ENCODE results near the gene PARD3.

The PARD3 gene

DNA sequence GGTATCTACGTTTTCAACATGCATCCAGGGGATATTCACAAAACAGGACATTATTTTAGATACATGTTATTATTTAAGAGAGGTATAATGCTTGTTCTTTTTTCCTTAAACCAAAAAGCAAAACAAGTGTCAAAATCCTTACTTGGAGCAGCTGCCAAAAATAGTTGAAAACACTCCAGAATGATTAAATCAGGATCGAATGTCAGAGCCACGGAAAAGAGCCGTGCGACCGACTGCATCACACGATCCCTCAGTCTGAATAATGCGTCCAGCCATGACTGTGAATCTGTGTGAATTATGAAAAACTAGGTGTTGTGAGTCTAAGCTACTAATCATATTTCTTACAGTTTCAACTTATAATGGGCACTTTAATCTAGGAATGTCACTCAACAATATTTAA, 126.0 kb downstream of the PARD3 start:
- DNase-seq (ENCODE audit: low spot score): no peak

GRCh38 chr10:34687434-34688210, 127.5 kb downstream of the PARD3 start:
- DNase-seq (ENCODE audit: low spot score): no peak

DNA sequence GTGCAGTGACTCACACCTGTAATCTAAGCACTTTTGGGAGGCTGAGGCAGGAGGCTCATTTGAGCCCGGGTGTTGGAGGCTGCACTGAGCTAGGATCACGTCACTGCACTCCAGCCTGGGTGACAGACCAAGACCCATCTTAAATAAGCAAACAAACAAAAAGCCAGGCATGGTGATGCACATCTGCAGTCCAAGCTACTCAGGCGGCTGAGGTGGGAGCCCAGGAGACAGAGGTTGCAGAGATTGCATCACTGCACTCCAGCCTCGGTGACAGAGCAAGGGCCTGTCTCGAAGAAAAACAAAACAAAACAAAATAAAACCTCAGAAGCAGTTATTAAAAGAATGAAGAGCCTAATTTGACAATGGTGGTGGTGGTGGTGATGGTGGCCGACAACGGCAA, 132.5 kb downstream of the PARD3 start:
- no peak for DNase-seq (ENCODE audit: low spot score)

DNA sequence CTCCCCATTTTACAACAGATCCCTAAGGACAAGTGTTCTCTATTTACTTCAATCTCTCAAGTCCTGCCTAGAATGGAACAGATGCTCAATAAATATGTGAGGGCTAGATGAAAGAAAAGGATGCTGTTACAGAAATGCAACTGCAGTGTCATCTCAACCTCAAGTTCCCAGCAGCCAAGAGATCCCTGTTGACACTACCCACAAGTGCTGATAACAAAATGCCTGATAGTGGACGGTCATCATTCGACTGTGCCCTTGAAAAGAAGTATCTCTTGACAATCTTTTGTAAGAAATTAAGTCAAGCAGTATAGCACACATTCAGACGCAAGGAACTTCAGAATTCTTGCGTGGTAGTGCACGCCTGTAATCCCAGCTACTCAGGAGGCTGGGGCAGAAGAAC, 133.2 kb downstream of the PARD3 start:
- DNase-seq (ENCODE audit: low spot score): no peak

DNA sequence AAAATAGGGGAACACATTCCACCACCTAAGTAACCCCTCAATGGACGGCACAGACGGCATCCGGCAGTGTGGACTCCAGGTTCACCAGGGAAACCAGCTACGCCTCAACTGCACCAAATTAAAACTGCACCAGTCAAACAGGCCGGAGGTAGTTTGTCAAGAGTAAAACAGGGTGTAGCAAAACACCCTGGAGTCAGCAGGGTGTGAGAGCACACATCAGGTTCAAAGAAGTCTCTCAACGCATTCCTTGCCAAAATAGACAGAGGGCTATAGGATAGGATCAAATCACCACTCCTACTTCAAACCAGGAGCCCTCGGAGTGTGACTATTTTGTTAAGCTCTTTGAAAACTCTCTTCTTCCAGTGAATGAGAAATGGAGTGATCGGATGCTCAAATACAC, 135.9 kb downstream of the PARD3 start:
- DNase-seq (ENCODE audit: low spot score): no peak

- DNase-seq (ENCODE audit: low spot score): no peak
Measured at GRCh38 chr10:34677591-34677990, 137.5 kb downstream of the PARD3 start.

- DNase-seq (ENCODE audit: low spot score): no peak
Measured at GRCh38 chr10:34677132-34677531, 138.0 kb downstream of the PARD3 start.

- no peak for DNase-seq (ENCODE audit: low spot score)
Measured at GRCh38 chr10:34674176-34674575, 140.9 kb downstream of the PARD3 start.

DNA sequence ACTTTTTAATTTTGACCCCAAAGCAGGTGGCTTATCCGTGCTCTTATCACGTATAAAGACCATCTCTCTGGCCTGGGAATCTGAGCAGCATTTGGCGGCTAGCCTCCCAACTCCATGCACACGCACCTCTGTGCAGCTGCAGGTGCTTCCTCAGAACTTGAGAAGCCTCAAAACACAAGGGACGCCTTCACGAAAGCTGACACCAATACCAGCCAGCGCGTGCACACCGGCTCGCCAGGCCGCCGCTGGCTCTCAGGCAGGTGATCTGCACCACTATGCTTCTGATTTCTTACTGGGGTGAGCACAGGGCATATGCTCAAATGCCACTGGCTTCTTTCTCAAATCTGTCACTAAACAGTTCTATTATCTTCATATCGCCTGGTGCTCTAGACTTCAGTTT, 145.0 kb downstream of the PARD3 start:
- DNase-seq (ENCODE audit: low spot score): no peak

DNA sequence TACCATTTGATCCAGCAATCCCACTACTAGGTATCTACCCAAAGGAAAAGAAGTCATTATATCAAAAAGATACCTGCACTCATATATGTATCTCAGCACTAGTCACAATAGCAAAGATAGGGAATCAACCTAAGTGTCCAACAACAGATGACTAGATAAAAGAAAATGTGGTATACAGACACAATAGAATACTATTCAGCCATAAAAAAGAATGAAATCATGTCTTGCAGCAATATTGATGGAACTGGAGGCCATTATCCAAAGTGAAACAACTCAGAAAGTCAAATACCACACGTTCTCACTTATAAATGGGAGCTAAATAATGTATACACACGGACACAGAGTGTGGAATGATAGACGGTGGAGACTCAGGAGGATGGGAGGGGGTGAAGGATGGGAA, 146.0 kb downstream of the PARD3 start:
- no peak for DNase-seq (ENCODE audit: low spot score)

DNA sequence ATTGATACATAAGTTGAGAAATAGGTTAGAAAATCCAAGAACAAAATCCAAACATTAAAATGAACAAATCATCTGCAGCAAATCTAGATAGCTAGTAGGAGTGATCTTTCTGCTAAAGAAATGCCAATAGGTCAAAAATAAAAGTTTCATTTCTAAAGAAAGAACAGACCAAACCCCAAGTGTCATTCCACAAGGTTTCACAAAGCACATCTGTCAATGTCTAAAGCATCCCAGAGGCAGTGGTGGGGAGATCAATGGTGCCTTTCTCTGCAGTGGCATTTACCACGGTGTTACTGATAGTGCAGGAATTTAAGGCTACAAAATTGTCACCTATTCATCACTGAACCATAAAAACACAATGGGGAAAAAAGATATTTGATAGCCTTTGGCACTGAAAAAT, 147.9 kb downstream of the PARD3 start:
- DNase-seq (ENCODE audit: low spot score): no peak

- peak; percentile 68 for DNase-seq (ENCODE audit: low spot score)
Measured at GRCh38 chr10:34666008-34666704, 148.9 kb downstream of the PARD3 start.

DNA sequence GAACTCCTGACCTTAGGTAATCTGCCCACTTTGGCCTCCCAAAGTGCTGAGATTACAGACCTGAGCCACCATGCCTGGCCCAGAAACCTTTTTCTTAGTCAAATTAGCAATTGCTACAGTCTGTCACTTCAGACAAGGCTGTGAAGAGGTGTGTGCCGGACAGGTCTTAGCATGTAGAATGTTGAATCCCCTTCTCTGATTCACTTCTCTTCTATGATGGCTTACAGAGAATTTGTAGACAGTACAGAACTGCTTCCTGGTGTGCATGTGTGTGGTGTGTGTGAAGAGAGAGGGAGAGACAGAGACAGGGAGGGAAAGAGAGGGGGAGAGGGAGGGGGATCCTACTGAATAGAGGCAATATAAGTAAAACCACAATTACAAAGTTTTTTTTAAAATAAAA, 150.4 kb downstream of the PARD3 start:
- DNase-seq (ENCODE audit: low spot score): no peak

- DNase-seq (ENCODE audit: low spot score): no peak
Measured at GRCh38 chr10:34661580-34661979, 153.5 kb downstream of the PARD3 start.

DNA sequence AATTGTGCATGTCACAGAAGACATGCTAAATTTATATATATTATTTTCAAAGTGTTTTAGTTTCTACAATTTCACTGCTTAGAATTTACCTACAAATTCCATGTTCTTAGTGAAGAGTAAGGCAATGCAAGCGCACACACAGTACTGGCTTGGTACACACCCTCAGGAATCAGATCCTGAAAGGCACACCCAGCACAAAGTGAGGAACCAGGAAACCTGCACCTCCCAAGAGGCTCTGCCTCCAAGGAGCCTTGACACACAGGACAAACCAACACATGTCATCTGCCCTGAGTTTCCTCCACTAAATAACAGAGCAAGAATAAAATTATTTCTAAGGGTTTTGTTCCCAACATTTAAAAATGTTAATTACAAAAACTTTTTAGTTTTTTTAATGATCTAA, 156.2 kb downstream of the PARD3 start:
- DNase-seq (ENCODE audit: low spot score): no peak

- no peak for DNase-seq (ENCODE audit: low spot score)
Measured at GRCh38 chr10:34656661-34657060, 158.4 kb downstream of the PARD3 start.

GRCh38 chr10:34655286-34656170, 159.6 kb downstream of the PARD3 start:
- peak; percentile 53 for DNase-seq (ENCODE audit: low spot score)

DNA sequence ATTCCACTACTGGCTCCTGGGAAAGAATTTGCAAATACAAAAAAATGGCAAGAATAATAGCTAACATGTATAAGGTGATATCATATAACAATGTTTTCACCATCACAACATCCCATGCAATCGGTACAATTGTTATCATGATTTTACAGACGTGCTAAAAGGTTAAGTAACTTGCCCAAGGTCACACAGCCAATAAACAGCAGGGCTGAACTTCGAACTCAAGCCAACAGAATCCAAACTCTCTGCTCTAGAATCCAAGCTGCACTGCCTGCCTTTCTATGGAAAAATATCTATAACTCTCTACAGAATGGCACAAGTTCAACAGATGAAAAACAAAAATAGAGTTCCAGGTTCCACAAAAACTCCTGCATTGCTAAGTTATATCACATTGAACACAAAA, 160.9 kb downstream of the PARD3 start:
- DNase-seq (ENCODE audit: low spot score): no peak

DNA sequence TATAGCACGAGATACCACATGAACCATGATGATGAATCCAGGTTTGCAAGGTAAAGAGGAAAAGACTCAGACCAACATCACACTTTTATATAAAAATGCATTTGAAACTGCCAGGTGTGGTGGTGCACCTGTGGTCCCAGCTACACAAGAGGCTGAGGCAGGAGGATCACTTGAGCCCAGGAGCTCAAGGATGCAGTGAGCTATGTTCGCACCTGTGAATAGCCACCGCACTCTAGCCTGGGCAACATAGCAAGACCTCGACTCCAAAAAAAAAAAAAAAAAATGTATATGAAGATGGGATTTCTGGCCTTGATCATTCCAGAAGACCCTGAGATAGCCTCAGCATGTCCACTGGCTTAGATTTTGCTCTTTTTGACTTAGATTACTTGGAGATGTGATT, 161.6 kb downstream of the PARD3 start:
- DNase-seq (ENCODE audit: low spot score): no peak

- no peak for DNase-seq (ENCODE audit: low spot score)
Measured at GRCh38 chr10:34651416-34652195, 163.5 kb downstream of the PARD3 start.

- no peak for DNase-seq (ENCODE audit: low spot score)
Measured at GRCh38 chr10:34650156-34650555, 164.9 kb downstream of the PARD3 start.

- no peak for DNase-seq (ENCODE audit: low spot score)
Measured at GRCh38 chr10:34649385-34649784, 165.7 kb downstream of the PARD3 start.

All from pons (tissue), 1 donor.